Ascending aorta (tissue), 2 donors: ENCODE data around the gene MYOM1. TPM values are rescaled to one million over a fixed set of nuclear protein-coding genes. Genes with fewer than 3 reads are reported as not detected.

Experiments
- DNase-seq, 2 donors: peaks; one replicate each; pipeline ENCODE4 v3.0.0-alpha.2; 2019; ENCODE audit warnings: low spot score in 2 of 2
- H3K27ac ChIP-seq, 2 donors: fragments of 200-600 bp; sonication (generic); one replicate each; pipeline ENCODE4 v1.5.1; 2016 to 2017; ENCODE audit warnings: mild to moderate bottlenecking in 1 of 2
- H3K27me3 ChIP-seq: fragments of 200-600 bp; sonication (generic); one replicate; pipeline ENCODE4 v1.5.1; 2017
- H3K36me3 ChIP-seq, 2 donors: fragments of 200-600 bp; sonication (generic); one replicate each; pipeline ENCODE4 v1.5.1; 2016
- H3K4me1 ChIP-seq, 2 donors: fragments of 200-600 bp; sonication (generic); one replicate each; pipeline ENCODE4 v1.5.1; 2016 to 2017; ENCODE audit warnings: mild to moderate bottlenecking in 1 of 2
- H3K4me3 ChIP-seq, 2 donors: fragments of 200-600 bp; sonication (generic); one replicate each; pipeline ENCODE4 v1.5.1; 2016 to 2017; ENCODE audit warnings: mild to moderate bottlenecking in 1 of 2
- H3K9me3 ChIP-seq, 2 donors: fragments of 200-600 bp; sonication (generic); one replicate each; pipeline ENCODE4 v1.5.1; 2016
- intact Hi-C: fragments of 100-400 bp; cut with DNase I; formaldehyde crosslinking; loops from one replicate; pipeline ENCODE4 v1.15.1; 2023
- total RNA-seq: library from RNA; depleted of rRNA; stranded (reverse); fragments of >200 nt; gene quantifications from one replicate; pipeline ENCODE4 v1.1.0, GENCODE V29; 2016
- TF ChIP-seq, protein P1 (sequence below), 3 experiments: fragments of 200-600 bp in 2 of 3; fragments of 450-650 bp in 1 of 3; sonication (generic) in 2 of 3; IDR thresholded peaks; one replicate each; pipeline ENCODE4 v1.5.1; 2016 to 2019; ENCODE audit warnings: antibody characterized with exemption in 3 of 3, mild to moderate bottlenecking in 1 of 3, moderate library complexity in 1 of 3

The MYOM1 gene
- total RNA-seq, 1 donor from 2014 or later = 7.8 TPM

DNA sequence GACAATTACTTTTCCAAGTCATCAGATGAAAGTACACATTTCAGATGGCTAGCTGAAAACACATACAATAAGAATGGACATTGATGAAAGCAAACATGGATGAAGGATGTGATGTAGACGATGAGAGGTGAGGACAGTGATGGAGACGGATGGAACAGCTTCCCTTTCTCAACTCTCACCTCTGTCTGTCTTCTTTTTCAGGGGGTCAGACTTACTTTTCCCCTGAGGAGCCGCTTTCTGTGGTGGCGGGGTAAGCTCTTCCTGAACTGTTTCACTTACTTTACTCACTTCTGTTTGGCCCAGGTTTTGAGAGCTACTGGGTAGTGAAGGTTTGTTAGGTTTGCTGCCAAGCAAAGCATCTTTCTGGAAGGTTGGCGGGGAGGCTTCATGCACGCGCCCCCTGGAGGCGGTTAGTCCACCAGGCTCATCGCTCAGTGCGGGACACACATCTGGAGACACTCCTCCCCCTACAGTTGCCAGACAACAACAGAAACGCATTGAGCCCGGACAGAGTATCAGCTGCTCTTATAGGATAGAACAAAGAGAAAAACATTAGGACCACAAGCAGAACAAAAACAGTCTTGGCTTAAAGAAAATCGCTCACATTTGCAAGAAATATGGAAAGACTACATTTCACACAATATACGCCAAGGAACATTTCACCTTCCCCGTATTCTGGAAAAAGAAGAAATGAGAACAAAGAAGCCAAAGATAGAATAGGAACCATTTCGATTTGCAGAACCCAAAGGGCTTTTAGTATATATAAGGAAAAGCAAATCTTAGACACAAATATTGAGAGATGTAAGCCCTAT lies 90.5 kb downstream of the MYOM1 start:
- no peaks in the 10 kb centered on the region for H3K9me3 ChIP-seq
- DNase-seq = peak; percentile 26 to 88
- peaks cover 4 to 31% of the 10 kb centered on the region in 2 donors for H3K36me3 ChIP-seq
- H3K4me1 ChIP-seq = no peaks in the 10 kb centered on the region
- TF ChIP-seq, protein P1, sequence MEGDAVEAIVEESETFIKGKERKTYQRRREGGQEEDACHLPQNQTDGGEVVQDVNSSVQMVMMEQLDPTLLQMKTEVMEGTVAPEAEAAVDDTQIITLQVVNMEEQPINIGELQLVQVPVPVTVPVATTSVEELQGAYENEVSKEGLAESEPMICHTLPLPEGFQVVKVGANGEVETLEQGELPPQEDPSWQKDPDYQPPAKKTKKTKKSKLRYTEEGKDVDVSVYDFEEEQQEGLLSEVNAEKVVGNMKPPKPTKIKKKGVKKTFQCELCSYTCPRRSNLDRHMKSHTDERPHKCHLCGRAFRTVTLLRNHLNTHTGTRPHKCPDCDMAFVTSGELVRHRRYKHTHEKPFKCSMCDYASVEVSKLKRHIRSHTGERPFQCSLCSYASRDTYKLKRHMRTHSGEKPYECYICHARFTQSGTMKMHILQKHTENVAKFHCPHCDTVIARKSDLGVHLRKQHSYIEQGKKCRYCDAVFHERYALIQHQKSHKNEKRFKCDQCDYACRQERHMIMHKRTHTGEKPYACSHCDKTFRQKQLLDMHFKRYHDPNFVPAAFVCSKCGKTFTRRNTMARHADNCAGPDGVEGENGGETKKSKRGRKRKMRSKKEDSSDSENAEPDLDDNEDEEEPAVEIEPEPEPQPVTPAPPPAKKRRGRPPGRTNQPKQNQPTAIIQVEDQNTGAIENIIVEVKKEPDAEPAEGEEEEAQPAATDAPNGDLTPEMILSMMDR (IDR thresholded peaks at IDR 0.05) = peak; percentile 61 to 80 (median 73)
- intact Hi-C loops = loop anchor here (2.0 kb wide), 1 partner anchor 196 kb away; no protein-coding TSS in a partner anchor
- H3K27ac ChIP-seq = no peak overlapping the region
- H3K27me3 ChIP-seq = no peaks in the 10 kb centered on the region
- no peak overlapping the region for H3K4me3 ChIP-seq

DNA sequence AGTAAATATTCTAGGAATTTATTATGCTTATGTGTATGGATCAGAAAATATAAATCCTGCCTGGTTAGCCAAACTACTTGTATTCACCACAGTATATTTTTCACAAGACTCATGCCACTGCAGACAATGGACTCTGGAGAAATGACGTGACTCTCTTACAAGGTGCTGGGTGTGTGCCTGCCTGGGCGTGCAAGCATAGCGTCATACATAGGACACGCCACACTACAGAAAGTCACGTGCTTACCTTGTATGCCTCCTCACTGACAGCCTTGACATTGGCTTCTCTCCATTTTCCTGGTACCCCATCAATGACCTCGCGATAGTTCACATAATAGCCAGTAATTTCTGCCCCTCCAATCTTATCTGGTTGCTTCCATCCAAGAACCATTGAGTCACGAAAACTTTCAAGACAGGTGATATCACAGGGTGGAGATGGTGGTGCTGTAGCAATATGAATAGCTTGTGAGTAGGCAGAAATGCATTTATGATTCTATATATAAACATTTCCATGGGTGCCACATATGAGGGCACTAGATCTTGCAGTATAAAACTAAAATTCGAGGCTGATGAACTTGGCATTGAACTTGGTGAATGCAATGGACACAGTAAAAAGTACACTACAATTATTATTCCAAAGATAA lies 93.2 kb downstream of the MYOM1 start:
- peaks cover 4 to 27% of the 10 kb centered on the region in 2 donors for H3K36me3 ChIP-seq
- no peaks in the 10 kb centered on the region for H3K4me1 ChIP-seq
- no peak for DNase-seq
- TF ChIP-seq, protein P1 (IDR thresholded peaks at IDR 0.05) = no peak
- no peaks in the 10 kb centered on the region for H3K27me3 ChIP-seq
- no peak overlapping the region for H3K4me3 ChIP-seq
- no peaks in the 10 kb centered on the region for H3K9me3 ChIP-seq
- intact Hi-C loops = no loop called here
- H3K27ac ChIP-seq = no peak overlapping the region

DNA sequence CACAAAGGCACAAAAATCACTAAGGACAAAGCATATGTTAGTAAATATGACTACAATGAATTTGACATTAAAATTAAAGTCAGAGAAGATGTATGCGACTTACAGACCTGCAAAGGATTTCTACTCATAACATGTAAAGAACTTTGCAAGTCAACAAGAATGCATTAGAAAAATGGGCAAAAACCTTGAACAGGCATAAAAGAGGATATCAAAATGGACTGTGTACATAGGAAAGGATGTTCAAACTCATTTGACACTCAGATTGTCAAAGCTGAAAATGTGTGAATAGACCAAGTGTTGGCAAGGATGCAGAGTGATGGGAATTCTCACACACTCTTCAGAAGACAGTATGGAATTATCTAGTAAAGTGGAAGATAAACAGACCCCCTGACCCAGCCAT lies 94.9 kb downstream of the MYOM1 start:
- H3K27me3 ChIP-seq = no peaks in the 10 kb centered on the region
- no peak overlapping the region for H3K27ac ChIP-seq
- intact Hi-C loops = no loop called here
- TF ChIP-seq, protein P1 (IDR thresholded peaks at IDR 0.05) = no peak
- DNase-seq = no peak
- peaks cover 4 to 29% of the 10 kb centered on the region in 2 donors for H3K36me3 ChIP-seq
- H3K4me3 ChIP-seq = no peak overlapping the region
- H3K9me3 ChIP-seq = no peaks in the 10 kb centered on the region
- H3K4me1 ChIP-seq = no peaks in the 10 kb centered on the region

DNA sequence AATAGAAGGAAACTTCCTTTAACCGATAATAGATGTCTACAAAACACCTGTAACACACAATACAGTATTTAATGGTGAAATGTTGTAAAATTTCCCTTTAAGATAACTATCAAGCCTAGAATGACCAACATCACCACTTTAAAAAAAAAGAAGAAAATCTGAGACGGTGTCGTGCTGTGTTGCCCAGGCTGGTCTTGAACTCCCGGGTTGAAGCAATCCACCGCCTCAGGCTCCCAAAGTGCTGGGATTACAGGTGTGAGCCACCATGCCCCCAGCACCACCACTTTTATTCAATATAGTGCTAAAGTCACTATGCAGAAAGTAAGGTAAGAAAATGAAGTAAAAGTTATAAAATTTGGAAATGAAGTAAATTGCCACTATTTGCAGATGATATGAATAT lies 96.9 kb downstream of the MYOM1 start:
- H3K36me3 ChIP-seq = peaks cover 8 to 40% of the 10 kb centered on the region in 2 donors
- DNase-seq = no peak
- TF ChIP-seq, protein P1 (IDR thresholded peaks at IDR 0.05) = no peak
- H3K9me3 ChIP-seq = no peaks in the 10 kb centered on the region
- intact Hi-C loops = no loop called here
- H3K27me3 ChIP-seq = no peaks in the 10 kb centered on the region
- no peak overlapping the region for H3K4me3 ChIP-seq
- H3K27ac ChIP-seq = no peak overlapping the region
- no peaks in the 10 kb centered on the region for H3K4me1 ChIP-seq

DNA sequence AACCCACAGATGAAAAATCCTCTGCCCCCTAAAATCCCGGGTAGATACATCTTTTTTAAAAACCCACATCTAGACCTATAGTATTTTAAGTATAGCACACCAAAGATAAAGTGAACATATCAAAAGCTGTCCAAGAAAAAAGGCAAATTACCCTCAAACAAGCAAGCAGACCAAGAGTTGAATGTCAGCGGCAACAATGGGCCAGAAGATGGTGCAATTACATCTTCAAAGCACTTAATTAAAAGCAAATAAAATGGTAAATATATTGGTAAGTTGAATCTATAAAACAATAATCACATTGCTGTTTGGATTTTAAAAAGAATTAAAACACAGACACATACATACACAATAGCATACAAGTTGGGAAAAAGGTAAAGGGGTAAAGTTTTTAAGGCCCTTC lies 98.5 kb downstream of the MYOM1 start:
- no peak overlapping the region for H3K27ac ChIP-seq
- H3K4me1 ChIP-seq = no peaks in the 10 kb centered on the region
- TF ChIP-seq, protein P1 (IDR thresholded peaks at IDR 0.05) = no peak
- H3K27me3 ChIP-seq = no peaks in the 10 kb centered on the region
- H3K36me3 ChIP-seq = peaks cover 5 to 35% of the 10 kb centered on the region in 2 donors
- intact Hi-C loops = no loop called here
- no peaks in the 10 kb centered on the region for H3K9me3 ChIP-seq
- DNase-seq = no peak
- H3K4me3 ChIP-seq = no peak overlapping the region
